ENCODE results near the gene MBNL1.

MBNL1 gene

GRCh38 chr3:152459572-152459971, 190.8 kb downstream of the MBNL1 start:
- H3K9me3 Mint-ChIP-seq = no peaks in the 10 kb centered on the region
- H3K27ac Mint-ChIP-seq = peak overlapping the region in 1 of 2 donors; percentile 52
- H3K4me1 Mint-ChIP-seq (ENCODE audit: low read depth in 2 of 2) = peaks cover 11 to 27% of the 10 kb centered on the region in 2 donors
- no peak for DNase-seq
- H3K4me3 Mint-ChIP-seq = no peak overlapping the region
- peaks cover 83% of the 10 kb centered on the region for H3K36me3 Mint-ChIP-seq (ENCODE audit: insufficient read depth)
- H3K27me3 Mint-ChIP-seq = no peaks in the 10 kb centered on the region
- ATAC-seq (replicated peaks) = no peak

- Mint-ChIP-seq H3K4me1 (ENCODE audit: low read depth in 2 of 2) (peaks cover 6 to 20% of the 10 kb centered on the region in 2 donors), H3K36me3 (ENCODE audit: insufficient read depth) (peaks cover 79% of the 10 kb centered on the region)
Observed at GRCh38 chr3:152460936-152461335, 192.2 kb downstream of the MBNL1 start.

GRCh38 chr3:152461460-152461859, 192.7 kb downstream of the MBNL1 start:
- Mint-ChIP-seq H3K27me3 (no peaks in the 10 kb centered on the region), H3K9me3 (no peaks in the 10 kb centered on the region), H3K4me1 (ENCODE audit: low read depth in 2 of 2) (peaks cover 3 to 16% of the 10 kb centered on the region in 2 donors), H3K36me3 (ENCODE audit: insufficient read depth) (peaks cover 78% of the 10 kb centered on the region), H3K4me3 (no peak overlapping the region), H3K27ac (no peak overlapping the region)
- DNase-seq = no peak
- no peak for ATAC-seq (replicated peaks)

More at GRCh38 chr3:152460936-152461335, 192.2 kb downstream of the MBNL1 start:
- DNase-seq (no peak), ATAC-seq (replicated peaks) (no peak)
- no peaks in the 10 kb centered on the region for H3K9me3 Mint-ChIP-seq
- H3K27me3 Mint-ChIP-seq = no peaks in the 10 kb centered on the region
- H3K27ac Mint-ChIP-seq = peak overlapping the region in 1 of 2 donors; percentile 56
- H3K4me3 Mint-ChIP-seq = no peak overlapping the region

- H3K9me3 Mint-ChIP-seq = no peaks in the 10 kb centered on the region
- H3K27ac Mint-ChIP-seq = peak overlapping the region in 1 of 2 donors; percentile 70
- H3K4me3 Mint-ChIP-seq = no peak overlapping the region
- no peak for DNase-seq
- H3K36me3 Mint-ChIP-seq (ENCODE audit: insufficient read depth) = peaks cover 47% of the 10 kb centered on the region
- peak; percentile 83 for ATAC-seq (replicated peaks)
- H3K27me3 Mint-ChIP-seq = no peaks in the 10 kb centered on the region
- H3K4me1 Mint-ChIP-seq (ENCODE audit: low read depth in 2 of 2) = peaks cover 3 to 5% of the 10 kb centered on the region in 2 donors
Observed at GRCh38 chr3:152466784-152467183, 198.1 kb downstream of the MBNL1 start.

- Mint-ChIP-seq H3K27me3 (no peaks in the 10 kb centered on the region), H3K4me3 (no peak overlapping the region), H3K4me1 (ENCODE audit: low read depth in 2 of 2) (peaks cover 11 to 14% of the 10 kb centered on the region in 2 donors), H3K27ac (peak overlapping the region in 1 of 2 donors; percentile 65), H3K9me3 (no peaks in the 10 kb centered on the region), H3K36me3 (ENCODE audit: insufficient read depth) (peaks cover 28% of the 10 kb centered on the region)
- DNase-seq = no peak
- no peak for ATAC-seq (replicated peaks)
Observed at GRCh38 chr3:152469248-152470025, 200.7 kb downstream of the MBNL1 start.

GRCh38 chr3:152470095-152470494, 201.4 kb downstream of the MBNL1 start:
- Mint-ChIP-seq H3K9me3 (no peaks in the 10 kb centered on the region), H3K27me3 (no peaks in the 10 kb centered on the region), H3K4me1 (ENCODE audit: low read depth in 2 of 2) (peaks cover 11 to 14% of the 10 kb centered on the region in 2 donors), H3K27ac (peak overlapping the region in 1 of 2 donors; percentile 65), H3K4me3 (no peak overlapping the region), H3K36me3 (ENCODE audit: insufficient read depth) (peaks cover 31% of the 10 kb centered on the region)
- ATAC-seq (replicated peaks) (no peak), DNase-seq (no peak)

GRCh38 chr3:152470893-152471292, 202.2 kb downstream of the MBNL1 start:
- no peak overlapping the region for H3K4me3 Mint-ChIP-seq
- H3K27ac Mint-ChIP-seq = peak overlapping the region; percentile 31 to 65
- ATAC-seq (replicated peaks) (no peak), DNase-seq (no peak)
- H3K36me3 Mint-ChIP-seq (ENCODE audit: insufficient read depth) = peaks cover 26% of the 10 kb centered on the region
- no peaks in the 10 kb centered on the region for H3K27me3 Mint-ChIP-seq
- no peaks in the 10 kb centered on the region for H3K9me3 Mint-ChIP-seq
- H3K4me1 Mint-ChIP-seq (ENCODE audit: low read depth in 2 of 2) = peaks cover 11 to 14% of the 10 kb centered on the region in 2 donors

GRCh38 chr3:152471814-152472671, 203.3 kb downstream of the MBNL1 start:
- peak; percentile 94 for ATAC-seq (replicated peaks)
- peaks cover 16% of the 10 kb centered on the region for H3K36me3 Mint-ChIP-seq (ENCODE audit: insufficient read depth)
- peak overlapping the region; percentile 75 to 82 for H3K27ac Mint-ChIP-seq
- DNase-seq = peak; percentile 64 to 73 (median 65)
- H3K4me1 Mint-ChIP-seq (ENCODE audit: low read depth in 2 of 2) = peaks cover 9 to 11% of the 10 kb centered on the region in 2 donors
- H3K9me3 Mint-ChIP-seq = no peaks in the 10 kb centered on the region
- H3K27me3 Mint-ChIP-seq = no peaks in the 10 kb centered on the region
- H3K4me3 Mint-ChIP-seq = peak overlapping the region; percentile 43 to 53

GRCh38 chr3:152472672-152472954, 203.9 kb downstream of the MBNL1 start:
- Mint-ChIP-seq H3K36me3 (ENCODE audit: insufficient read depth) (peaks cover 12% of the 10 kb centered on the region), H3K27ac (peak overlapping the region; percentile 75 to 82), H3K27me3 (no peaks in the 10 kb centered on the region), H3K9me3 (no peaks in the 10 kb centered on the region), H3K4me1 (ENCODE audit: low read depth in 2 of 2) (peaks cover 9 to 10% of the 10 kb centered on the region in 2 donors), H3K4me3 (peak overlapping the region; percentile 43 to 53)
- no peak for ATAC-seq (replicated peaks)
- no peak for DNase-seq

- peaks cover 9 to 10% of the 10 kb centered on the region in 2 donors for H3K4me1 Mint-ChIP-seq (ENCODE audit: low read depth in 2 of 2)
- H3K27ac Mint-ChIP-seq = no peak overlapping the region
- H3K27me3 Mint-ChIP-seq = no peaks in the 10 kb centered on the region
- no peak overlapping the region for H3K4me3 Mint-ChIP-seq
- DNase-seq (no peak), ATAC-seq (replicated peaks) (no peak)
- H3K9me3 Mint-ChIP-seq = no peaks in the 10 kb centered on the region
- H3K36me3 Mint-ChIP-seq (ENCODE audit: insufficient read depth) = peaks cover 12% of the 10 kb centered on the region
Observed at GRCh38 chr3:152474585-152474984, 205.9 kb downstream of the MBNL1 start.

- peaks cover 3 to 4% of the 10 kb centered on the region in 2 donors for H3K4me1 Mint-ChIP-seq (ENCODE audit: low read depth in 2 of 2)
- no peak overlapping the region for H3K27ac Mint-ChIP-seq
- ATAC-seq (replicated peaks) = no peak
- peaks cover 1 to 7% of the 10 kb centered on the region in 2 donors for H3K9me3 Mint-ChIP-seq
- H3K27me3 Mint-ChIP-seq = peaks cover 16 to 23% of the 10 kb centered on the region in 2 donors
- H3K36me3 Mint-ChIP-seq (ENCODE audit: insufficient read depth) = peaks cover 6% of the 10 kb centered on the region
- H3K4me3 Mint-ChIP-seq = no peak overlapping the region
- no peak for DNase-seq
Observed at GRCh38 chr3:152477422-152477821, 208.7 kb downstream of the MBNL1 start.

- Mint-ChIP-seq H3K27me3 (peaks cover 36 to 44% of the 10 kb centered on the region in 2 donors), H3K4me3 (no peak overlapping the region)
Observed at GRCh38 chr3:152480282-152480953, 211.7 kb downstream of the MBNL1 start.

GRCh38 chr3:152486364-152486763, 217.6 kb downstream of the MBNL1 start:
- ATAC-seq (replicated peaks) = no peak
- H3K27me3 Mint-ChIP-seq = peaks cover 39 to 47% of the 10 kb centered on the region in 2 donors
- H3K4me1 Mint-ChIP-seq (ENCODE audit: low read depth in 2 of 2) = no peaks in the 10 kb centered on the region
- no peak overlapping the region for H3K27ac Mint-ChIP-seq
- no peak overlapping the region for H3K4me3 Mint-ChIP-seq
- no peaks in the 10 kb centered on the region for H3K36me3 Mint-ChIP-seq (ENCODE audit: insufficient read depth)
- H3K9me3 Mint-ChIP-seq = peaks cover 2 to 6% of the 10 kb centered on the region in 2 donors
- no peak for DNase-seq

More at GRCh38 chr3:152480282-152480953, 211.7 kb downstream of the MBNL1 start:
- Mint-ChIP-seq H3K27ac (no peak overlapping the region), H3K4me1 (ENCODE audit: low read depth in 2 of 2) (no peaks in the 10 kb centered on the region), H3K36me3 (ENCODE audit: insufficient read depth) (peaks cover 3% of the 10 kb centered on the region), H3K9me3 (peaks cover 2 to 7% of the 10 kb centered on the region in 2 donors)
- DNase-seq (no peak), ATAC-seq (replicated peaks) (no peak)
